Measurements from ENCODE around the gene PCYOX1L.

Gene PCYOX1L

GRCh38 chr5:149410071-149410470, 52.2 kb downstream of the PCYOX1L start:
- no peak for DNase-seq

GRCh38 chr5:149410721-149411432, 53.0 kb downstream of the PCYOX1L start:
- DNase-seq, result no peak

- no peak for DNase-seq
Observed at GRCh38 chr5:149411738-149412519, 54.1 kb downstream of the PCYOX1L start.

- no peak for DNase-seq
Observed at GRCh38 chr5:149412783-149413476, 55.1 kb downstream of the PCYOX1L start.

GRCh38 chr5:149413477-149414210, 55.8 kb downstream of the PCYOX1L start:
- no peak for DNase-seq

GRCh38 chr5:149414405-149415065, 56.7 kb downstream of the PCYOX1L start:
- no peak for DNase-seq

- no peak for DNase-seq
Observed at GRCh38 chr5:149415066-149415967, 57.5 kb downstream of the PCYOX1L start.

GRCh38 chr5:149416987-149417710, 59.3 kb downstream of the PCYOX1L start:
- no peak for DNase-seq

- no peak for DNase-seq
Observed at GRCh38 chr5:149417711-149418368, 60.0 kb downstream of the PCYOX1L start.

- no peak for DNase-seq
Observed at GRCh38 chr5:149418910-149419531, 61.2 kb downstream of the PCYOX1L start.
